Erythroblast (primary cell): Measurements from ENCODE around the gene FNTB.

Experiments used
- GATA1 ChIP-seq: IDR thresholded peaks from 2 replicates; pipeline ENCODE4 v1.6.1; 2011; ENCODE audit warnings: low read depth, mild to moderate bottlenecking, control low read depth, low read length, moderate library complexity
- POLR2A ChIP-seq: IDR thresholded peaks from 2 replicates; pipeline ENCODE4 v1.6.1; 2011; ENCODE audit warnings: mild to moderate bottlenecking, low read length

DNA sequence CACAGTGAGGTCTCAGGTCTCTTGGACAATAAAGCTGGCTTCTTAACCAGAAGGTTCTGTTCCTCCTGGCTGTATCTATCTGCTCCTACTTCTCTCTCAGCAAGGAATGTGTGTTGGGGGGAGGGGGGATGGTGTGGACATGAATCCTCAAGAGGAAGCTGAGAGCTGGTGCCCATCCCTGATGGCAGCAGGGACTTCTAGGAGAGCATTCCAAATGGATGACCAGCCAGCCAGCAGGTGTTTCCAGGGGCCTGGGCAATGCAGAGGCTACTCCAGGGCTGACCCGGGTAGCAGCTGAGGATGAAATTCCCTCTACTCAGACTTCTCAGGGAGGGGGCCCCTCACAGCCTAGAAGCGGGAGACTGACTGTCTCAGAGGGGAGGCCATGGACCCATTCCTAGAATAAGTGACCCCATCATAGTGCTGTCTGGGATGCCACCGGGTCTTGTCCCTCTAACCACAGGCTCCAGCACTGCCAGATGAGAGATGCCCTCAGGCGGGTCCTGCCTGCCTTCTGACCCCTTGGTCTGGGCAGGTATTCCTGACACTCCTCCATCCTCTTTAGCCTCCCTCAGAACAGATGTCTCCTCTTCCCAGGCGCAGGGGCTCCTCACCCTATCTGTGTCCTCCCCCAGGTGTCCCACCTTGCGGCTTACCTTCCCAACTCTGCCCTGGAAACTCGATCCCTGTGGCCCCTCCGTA is 15.8 kb upstream of the FNTB start:
- TF ChIP-seq POLR2A (no peak), GATA1 (no peak)
